Kidney capillary endothelial cell (primary cell): ENCODE data around the gene ULK1.

ENCODE experiments used
- DNase-seq: peaks from one replicate; pipeline ENCODE4 v3.0.0-alpha.2; 2018; ENCODE audit warnings: low spot score

Gene ULK1

DNA sequence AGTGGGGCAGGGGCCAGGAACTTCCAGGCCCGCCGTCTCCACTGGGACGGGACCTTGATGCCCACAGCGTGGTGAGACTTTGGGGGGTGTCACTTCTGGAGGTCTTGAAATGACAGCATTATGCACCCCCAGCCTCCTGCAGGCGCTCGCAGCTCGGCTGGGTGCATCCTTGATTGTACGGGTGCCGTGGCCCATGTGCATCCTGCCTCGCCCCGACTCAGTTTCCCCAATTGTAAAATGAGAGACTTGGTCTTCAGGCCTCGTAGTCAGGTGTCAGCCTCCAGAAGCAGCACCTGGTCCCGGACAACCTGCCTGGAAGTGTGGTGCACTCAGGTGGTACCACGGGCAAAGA, 25.7 kb downstream of the ULK1 start:
- no peak for DNase-seq

DNA sequence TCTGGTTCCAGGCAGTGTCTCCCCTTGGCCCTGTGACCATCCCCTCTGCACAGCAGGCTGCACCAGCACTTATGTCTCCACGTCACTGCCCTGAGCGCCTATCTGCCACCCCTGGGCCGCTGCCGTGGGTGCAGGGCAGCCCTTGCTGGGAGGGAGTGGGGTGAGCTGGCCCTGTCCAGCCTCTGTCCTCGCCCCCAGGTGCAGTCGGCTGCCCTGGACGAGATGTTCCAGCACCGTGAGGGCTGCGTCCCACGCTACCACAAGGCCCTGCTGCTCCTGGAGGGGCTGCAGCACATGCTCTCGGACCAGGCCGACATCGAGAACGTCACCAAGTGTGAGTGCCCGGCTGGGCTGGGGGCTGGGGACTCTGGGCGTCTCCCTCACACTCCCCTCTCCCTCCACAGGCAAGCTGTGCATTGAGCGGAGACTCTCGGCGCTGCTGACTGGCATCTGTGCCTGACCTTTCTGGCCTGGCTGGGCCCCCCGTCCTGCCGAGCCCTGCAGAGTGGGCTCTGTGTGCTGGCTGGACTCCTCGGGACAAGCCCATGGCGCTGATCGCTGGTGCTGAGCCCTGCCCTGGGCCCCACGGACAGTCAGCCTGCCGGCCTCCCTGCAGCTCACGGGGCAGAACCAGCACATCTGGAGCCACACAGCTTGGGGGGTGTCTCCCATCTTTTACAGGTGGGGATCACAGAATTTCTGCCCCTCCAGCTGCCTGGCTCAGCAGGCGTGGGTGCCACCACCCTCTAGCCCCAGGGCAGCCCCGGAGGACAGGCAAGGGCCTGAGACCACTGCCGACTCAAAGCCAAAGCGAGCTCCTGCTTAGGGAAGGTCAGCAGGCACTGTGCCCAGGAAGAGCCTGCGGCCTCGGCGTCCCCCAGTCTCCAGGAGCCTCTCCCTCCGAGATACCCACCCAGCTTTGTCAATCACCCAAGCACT, 26.7 kb downstream of the ULK1 start:
- no peak for DNase-seq

DNA sequence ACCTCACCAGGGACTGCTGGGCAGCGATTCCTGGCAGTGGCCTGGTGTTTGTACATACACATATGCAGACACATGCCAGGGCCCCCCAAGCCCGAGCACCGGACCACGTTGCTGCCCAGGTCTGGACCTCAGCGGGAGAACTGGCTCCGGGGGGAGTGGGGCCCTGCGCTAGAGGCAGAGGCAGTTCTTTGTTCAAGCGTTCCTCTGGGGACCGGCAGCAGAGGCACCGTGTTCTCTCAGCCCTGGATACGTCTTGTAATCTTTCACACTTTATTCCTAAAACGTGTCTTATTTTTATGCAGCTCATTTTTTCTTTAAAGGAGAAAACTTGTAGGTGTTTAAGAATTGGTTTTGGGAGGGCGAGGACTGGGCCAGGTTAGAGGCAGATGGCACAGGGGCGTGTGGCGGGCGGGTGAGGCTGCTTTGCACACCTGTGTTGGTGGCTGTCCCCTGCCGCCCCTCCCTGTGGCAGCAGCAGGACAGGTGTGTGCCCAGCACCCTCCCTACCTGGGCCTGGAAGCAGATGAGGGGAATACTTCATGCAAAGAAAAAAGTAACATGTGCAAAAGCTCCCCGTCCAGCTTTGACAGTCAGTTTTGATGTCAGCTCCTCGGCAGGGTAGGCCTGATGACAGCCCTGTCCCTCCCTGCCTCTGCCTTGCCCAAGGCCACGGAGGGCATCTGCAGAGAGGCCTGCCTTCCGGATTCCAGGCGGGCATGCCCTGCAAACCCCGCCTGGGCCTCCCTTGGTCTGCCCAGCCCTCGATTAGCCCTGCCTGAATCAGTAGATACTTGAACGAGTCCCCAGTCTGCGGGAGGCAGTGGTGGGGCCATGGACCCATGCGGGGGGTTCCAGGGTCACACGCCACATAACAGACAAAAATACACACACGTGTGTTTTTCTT, 27.7 kb downstream of the ULK1 start:
- no peak for DNase-seq

DNA sequence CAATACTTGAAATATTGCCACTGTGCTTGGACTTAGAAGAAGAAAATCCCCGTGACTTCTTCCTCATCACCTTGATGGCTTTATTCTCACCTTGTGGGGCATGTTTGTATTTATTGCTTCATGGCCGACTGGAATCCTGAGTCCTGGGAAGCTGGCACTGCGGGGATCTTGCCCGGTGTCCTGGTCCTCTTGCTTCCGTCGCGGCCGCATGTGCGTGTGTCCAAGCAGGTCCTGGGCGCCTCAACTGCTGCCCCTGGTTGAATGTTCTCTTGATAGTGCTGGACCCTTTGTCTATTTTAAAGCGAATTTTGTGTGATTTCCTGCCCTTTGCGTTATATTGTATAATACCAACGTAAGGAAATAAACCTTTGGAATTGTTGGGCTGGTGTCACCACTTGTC, 28.4 kb downstream of the ULK1 start:
- DNase-seq, result no peak

DNA sequence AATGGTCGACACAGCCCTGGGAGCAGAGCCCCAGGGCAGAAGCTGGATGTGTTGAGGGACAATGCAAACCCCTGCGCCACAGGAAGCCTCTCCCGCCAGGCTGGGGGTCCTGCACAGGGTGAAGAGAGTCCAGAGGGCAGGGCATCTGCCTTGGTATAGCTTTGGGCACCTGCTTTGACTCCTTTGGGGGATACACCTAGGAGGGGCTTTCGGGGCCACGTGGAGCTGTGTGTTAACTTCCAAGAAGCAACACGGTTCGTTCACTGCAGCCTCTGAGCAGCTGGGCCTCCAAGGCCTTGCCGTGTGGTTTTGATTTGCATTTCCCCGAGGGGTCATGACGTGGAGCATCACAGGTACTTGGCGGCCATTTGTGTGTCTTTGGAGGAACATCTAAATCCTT, 28.8 kb downstream of the ULK1 start:
- no peak for DNase-seq

DNA sequence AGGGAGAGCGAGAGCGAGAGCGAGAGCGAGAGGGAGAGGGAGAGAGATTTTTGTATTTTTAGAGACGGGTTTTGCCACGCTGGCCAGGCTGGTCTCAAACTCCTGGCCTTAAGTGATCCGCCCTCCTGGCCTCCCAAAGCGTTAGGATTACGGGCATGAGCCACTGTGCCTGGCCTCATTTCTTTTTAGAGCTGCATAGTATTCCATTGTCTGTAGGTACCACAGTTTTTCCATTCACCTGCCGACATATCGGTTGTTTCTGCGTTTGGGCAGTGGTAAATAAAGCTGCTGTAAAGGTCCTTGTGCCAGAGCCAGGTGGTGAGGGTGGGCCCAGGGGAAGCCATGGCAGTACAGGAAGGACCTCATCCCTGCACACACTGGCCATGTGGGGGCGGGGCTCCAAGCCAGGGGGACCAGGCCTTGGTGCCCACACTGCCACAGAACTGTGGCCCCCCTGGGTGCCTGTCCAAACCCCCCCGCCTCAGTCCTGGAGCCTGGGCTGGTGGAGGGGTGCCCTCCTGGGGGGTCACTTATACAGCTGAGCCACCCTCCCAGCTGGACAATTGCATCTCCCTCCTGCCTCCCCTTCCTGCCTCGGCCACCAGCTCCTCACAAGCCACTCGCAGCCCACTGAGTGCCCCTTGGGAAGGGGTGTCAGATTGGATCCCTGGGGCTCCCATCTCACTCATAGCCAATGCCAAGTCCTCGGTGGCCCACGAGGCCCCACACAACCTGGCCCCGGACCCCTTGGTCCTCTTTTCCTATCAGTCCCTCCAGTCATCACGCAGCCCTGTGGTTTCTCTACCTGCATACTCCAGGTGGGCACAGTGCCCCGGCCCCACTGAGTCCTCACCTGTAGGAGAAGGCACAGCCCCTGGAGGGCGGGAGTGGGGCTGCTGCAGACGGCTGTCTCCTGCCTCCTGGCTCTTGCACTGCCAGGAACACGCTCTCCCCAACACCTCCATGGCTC, 33.0 kb downstream of the ULK1 start:
- DNase-seq, result no peak

DNA sequence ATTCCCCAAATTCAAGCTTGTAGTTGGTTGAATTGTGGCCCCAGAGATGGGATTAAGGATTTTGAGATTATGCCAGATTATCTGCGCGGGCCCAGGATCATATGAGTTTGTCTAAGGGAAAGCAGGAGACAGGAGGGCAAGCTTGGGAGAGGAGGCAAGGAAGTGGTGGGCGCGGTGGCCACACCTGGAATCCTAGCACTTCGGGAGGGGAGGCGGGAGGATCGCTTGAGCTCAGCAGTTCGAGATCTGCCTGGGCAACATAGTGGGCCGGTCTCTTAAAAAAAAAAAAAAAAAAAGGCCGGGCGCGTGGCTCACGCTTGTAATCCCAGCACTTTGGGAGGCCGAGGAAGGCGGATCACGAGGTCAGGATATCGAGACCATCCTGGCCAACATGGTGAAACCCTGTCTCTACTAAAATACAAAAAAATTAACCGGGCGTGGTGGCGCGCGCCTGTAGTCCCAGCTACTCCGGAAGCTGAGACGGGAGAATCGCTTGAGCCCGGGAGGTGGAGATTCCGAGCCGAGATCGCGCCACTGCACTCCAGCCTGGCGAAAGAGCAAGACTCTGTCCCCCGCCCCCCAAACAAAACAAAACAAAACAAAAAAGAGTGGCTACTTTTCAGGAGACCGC, 33.8 kb downstream of the ULK1 start:
- DNase-seq, result no peak

DNA sequence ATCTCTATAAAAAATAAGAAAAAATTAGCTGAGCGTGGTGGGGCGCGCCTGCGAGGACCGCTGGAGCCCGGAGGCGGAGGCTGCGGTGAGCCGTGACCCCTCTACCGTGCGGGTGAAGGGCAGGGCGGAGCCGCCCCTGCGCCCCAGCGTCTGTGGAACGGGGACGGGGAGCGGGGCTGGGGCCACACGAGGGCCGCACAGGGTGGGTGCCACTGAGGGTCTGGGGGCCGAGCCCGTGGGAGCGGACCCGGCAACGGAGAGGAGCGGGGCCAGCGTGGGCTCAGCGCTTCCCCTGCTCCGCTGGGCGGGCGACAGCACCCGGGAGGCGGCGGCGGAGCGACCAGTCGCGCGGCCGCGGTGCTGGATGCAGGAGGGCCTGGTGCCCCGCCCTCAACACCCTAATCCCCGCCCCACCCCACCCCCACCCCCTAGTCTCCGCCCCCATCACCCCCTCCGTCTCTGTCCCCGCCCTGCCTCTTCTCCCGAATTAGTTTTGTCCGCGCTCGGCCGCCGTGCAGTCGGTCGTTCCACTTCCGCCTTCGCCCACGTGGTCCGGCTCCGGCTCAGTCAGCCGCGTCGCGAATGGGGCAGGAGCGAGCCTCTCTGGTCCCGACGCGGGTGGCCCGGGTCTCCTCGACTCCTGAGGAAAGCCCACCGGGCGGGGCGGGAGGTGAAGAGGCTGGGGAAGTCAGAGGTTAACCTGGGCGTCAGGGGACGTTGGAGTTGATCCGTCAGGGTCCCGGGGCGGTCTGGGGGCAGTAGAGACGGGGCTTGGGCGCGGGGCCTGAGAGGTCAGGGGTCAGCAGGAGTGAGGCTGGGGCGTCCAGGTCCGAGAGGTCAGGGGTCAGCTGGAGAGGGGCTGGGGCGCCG, 34.5 kb downstream of the ULK1 start, which contains the start of gene PUS1:
Gene PUS1, plus strand, starts transcription at position 566 of the 870 bp plus-strand sequence. CDS start 447 bp downstream, outside the sequence.
- DNase-seq, result peak; percentile 84

DNA sequence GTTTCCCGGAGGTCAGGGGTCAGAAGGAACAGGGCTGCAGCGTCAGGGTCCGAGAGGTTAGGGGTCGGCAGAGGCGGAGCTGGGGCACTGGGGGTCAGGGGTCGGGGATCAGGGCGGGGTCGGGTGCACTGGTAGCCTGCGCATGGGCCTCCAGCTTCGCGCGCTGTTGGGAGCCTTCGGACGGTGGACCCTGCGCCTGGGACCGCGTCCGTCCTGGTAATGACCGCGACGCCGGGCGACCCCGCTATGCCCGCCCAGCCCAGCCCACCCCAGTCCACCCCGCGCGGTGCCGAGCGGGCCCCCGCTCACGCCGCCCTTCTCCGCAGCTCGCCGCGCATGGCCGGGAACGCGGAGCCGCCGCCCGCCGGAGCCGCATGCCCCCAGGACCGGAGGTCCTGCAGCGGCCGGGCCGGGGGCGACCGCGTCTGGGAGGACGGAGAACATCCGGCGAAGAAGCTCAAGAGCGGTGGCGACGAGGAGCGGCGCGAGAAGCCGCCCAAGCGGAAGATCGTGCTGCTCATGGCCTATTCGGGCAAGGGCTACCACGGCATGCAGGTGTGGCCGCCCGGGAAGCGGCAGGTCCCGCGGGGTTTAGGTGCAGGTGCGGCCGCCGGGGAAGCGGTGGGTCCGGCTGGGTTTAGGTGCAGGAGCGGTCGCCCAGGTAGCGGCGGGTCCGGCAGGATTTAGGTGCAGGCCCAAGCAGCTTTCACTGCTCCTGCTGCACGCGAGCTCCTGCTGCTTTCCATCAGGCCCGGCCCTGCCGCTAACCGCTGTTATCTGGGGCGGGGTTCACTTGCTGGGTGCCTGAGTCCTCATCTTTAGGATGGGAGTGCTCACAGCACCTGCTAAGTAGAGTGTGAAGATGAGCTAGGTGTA, 35.4 kb downstream of the ULK1 start:
- DNase-seq, result no peak

DNA sequence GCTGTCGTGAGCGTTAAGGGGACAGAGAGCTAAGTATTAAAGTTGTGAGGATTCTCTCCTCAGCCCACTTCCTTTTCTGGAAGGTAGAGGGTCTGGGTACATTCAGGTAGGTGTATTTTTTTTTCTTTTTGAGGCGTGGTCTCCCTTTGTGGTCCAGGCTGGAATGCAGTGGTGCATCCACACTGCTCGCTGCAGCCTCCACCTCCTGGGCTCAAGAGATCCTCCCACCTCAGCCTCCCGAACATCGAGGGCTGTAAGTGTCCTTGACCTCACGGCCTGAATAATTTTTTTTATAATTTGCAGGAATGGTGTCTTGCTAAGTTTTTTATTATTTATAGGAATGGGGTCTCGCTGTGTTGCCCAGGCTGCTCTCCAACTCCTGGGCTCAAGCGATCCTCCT, 36.1 kb downstream of the ULK1 start:
- DNase-seq, result no peak

DNA sequence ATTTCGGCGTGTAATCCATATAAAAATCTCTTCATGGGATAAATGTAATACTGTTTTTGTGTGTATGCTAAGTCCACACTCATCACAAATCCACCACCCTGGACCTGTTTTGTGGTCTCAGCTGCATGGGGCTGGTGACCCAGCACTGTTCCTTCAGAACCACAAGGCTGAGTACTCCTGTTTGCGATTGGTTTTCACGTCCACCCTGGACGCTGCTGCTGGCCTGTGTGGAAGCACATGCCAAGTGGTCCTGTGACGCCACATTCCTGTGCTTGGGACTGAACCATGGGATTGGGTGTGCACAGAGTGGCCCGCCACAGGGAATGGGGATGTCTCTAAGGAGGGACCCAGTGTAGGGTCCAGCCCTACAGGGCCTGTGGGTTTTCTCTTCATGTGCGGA, 39.0 kb downstream of the ULK1 start:
- no peak for DNase-seq

DNA sequence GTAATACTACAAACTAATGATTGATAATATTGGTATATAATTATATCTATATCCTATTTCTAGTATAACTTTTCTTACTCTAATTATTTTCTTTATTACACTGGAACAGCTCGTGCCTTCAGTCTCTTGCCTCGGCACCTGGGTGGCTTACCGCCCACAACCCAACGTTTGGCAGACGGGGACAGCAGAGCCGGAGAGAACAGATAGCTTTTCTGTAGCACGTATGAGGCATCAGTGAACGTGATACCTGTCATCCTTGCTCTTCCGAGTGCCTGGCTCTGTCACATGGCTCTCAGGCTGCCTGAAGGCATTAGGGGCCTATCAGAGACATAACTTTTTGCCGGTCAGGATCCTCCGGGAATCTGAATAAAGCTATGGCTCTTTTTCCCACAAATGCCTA, 40.1 kb downstream of the ULK1 start:
- no peak for DNase-seq

DNA sequence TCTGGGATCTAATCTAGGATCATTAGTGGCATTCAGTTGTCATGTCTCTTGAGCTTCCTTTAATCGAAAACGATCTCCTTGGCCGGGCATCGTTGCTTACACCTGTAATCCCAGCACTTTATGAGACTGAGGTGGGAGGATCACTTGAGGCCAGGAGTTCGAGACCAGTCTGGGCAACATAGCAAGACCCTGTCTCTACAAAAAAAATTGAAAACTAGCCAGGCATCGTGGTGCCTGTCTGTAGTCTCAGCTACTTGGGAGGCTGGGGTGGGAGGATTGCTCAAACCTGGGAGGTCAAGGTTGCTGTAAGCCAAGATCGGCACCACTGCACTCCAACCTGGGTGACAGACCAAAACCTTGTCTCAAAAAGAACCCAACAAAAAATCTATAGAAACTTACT, 43.7 kb downstream of the ULK1 start:
- no peak for DNase-seq

DNA sequence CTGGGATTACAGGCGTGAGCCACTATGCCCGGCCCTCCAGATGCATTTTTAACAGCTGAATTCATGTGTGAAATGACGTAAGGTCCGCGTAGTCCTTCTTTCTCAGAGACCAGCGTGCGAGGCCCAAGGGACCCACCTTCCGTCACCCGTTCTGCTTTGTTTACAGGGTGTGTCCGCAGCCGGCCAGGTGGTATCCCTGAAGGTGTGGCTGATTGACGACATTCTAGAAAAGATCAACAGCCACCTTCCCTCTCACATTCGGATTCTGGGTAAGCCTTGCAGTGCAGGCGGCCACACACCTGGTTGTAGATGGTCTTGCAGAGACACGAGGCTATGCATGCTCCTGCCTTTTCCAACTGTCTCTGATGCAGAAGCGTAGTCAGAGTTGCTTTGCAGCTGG, 44.6 kb downstream of the ULK1 start:
- DNase-seq, result no peak

DNA sequence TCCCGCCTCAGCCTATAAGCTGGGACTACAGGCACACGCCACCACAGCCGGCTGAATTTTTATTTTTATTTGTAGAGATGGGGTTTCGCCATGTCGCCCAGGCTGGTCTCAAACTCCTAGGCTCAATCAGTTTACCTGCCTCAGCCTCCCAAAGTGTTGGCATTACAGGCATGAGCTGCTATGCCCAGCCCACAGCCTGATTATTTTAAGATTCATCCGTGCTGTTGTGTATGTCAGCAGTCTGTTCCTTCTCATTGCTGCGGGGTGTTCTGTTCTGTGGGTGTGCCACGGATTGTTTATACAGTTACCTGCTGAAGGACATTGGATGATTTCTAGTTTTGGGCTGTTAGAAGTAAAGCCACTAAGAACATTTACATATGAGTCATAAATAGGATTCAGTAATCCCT, 45.7 kb downstream of the ULK1 start:
- no peak for DNase-seq

DNA sequence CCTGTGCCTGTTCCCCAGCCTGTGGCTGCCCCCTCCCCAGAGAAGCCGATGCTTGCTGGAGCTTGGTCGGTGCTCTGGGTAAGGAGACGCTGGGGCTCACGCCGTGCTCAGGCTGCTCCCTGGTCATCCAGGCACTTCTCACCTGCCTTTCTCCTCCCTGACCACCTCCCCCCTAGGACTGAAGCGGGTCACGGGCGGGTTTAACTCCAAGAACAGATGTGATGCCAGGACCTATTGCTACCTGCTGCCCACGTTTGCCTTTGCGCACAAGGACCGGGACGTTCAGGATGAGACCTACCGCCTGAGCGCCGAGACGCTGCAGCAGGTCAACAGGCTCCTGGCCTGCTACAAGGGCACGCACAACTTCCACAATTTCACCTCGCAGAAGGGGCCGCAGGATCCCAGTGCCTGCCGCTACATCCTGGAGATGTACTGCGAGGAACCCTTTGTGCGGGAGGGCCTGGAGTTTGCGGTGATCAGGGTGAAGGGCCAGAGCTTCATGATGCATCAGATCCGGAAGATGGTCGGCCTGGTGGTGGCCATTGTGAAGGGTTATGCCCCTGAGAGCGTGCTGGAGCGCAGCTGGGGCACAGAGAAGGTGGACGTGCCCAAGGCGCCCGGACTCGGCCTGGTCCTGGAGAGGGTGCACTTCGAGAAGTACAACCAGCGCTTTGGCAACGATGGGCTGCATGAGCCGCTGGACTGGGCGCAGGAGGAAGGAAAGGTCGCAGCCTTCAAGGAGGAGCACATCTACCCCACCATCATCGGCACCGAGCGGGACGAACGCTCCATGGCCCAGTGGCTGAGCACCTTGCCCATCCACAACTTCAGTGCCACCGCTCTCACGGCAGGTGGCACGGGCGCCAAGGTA, 46.9 kb downstream of the ULK1 start:
- DNase-seq, result no peak

DNA sequence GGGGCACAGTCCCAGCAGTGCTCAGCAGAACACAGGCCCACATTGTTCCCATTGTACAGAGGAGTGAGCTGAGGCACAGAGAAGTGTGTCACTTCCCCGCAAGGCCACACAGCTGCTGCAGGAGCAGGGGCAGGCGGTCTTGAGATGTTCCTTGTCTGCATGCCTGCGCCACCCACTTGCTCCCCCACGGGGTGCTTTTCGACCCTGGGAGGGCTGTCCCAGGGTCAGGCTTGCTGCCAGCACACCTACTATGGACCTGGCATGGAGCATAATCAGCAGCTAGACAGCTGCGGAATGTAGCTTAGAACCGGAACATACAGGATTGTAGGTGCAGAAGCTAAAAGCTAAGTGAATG, 47.5 kb downstream of the ULK1 start:
- no peak for DNase-seq

DNA sequence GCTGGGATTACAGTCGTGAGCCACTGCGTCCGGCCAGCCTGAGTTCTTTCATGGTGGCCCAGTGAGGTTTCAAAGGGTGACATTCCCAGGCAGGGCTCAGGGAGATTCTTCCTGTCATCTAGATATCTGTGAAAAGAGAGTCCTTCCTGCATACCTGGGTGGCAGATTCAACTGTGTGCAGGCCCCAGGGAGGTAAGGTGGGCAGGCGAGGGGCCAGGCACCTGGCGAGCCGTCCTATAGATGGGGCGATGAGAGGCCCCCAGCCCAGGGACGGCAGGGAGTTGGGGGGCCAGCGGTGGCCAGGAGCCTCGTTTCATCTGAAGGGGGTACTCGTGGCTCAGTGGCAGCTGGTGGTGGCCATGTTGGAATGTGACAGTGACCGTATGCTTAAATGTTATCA, 48.2 kb downstream of the ULK1 start:
- DNase-seq, result no peak
